CD14-positive monocyte (primary cell): Measurements from ENCODE around the gene CSF2RB. TPM values are rescaled to one million over a fixed set of nuclear protein-coding genes. Genes with fewer than 3 reads are reported as not detected.

Source experiments
- DNase-seq, 3 donors: peaks; one replicate each; pipeline ENCODE4 v3.0.0-alpha.2; 2011 to 2022
- H2AFZ ChIP-seq: 2 replicates; pipeline ENCODE4 v1.6.0; 2012; ENCODE audit warnings: mild to moderate bottlenecking, low read depth, low read length, inconsistent platforms; ENCODE audit not compliant: insufficient read depth, poor library complexity, severe bottlenecking
- H3K27ac ChIP-seq, 2 donors: 1 replicate in 1 of 2; 2 replicates in 1 of 2; pipeline ENCODE4 v1.5.1; 2012 to 2013; ENCODE audit warnings: low read length in 2 of 2, control low read depth in 1 of 2, inconsistent platforms in 1 of 2, low read depth in 1 of 2, mild to moderate bottlenecking in 1 of 2
- H3K27me3 ChIP-seq, 2 donors: one replicate each; pipeline versions ENCODE4 v1.6.0 to v1.6.1; 2011 to 2013; ENCODE audit warnings: low read length in 2 of 2; ENCODE audit not compliant: control insufficient read depth in 2 of 2, insufficient read depth in 2 of 2
- H3K36me3 ChIP-seq, 2 donors: replicated peaks in 1 of 2; 1 replicate in 1 of 2; 2 replicates in 1 of 2; pipeline versions ENCODE4 v1.5.1 to v1.6.1; 2012 to 2013; ENCODE audit warnings: low read length in 2 of 2, control low read depth in 1 of 2, inconsistent platforms in 1 of 2, mild to moderate bottlenecking in 1 of 2; ENCODE audit not compliant: insufficient read depth in 2 of 2, control insufficient read depth in 1 of 2
- H3K4me1 ChIP-seq, 2 donors: 1 replicate in 1 of 2; 2 replicates in 1 of 2; pipeline versions ENCODE4 v1.5.1 to v1.6.1; 2012 to 2013; ENCODE audit warnings: low read length in 2 of 2, control low read depth in 1 of 2, inconsistent platforms in 1 of 2, mild to moderate bottlenecking in 1 of 2, moderate library complexity in 1 of 2; ENCODE audit not compliant: insufficient read depth in 2 of 2, control insufficient read depth in 1 of 2
- H3K4me2 ChIP-seq: replicated peaks from 2 replicates; pipeline ENCODE3; 2012; ENCODE audit warnings: low read length, moderate library complexity, mild to moderate bottlenecking; ENCODE audit not compliant: poor library complexity, severe bottlenecking; ENCODE audit errors: extremely low read depth
- H3K4me3 ChIP-seq, 3 experiments: fragments of 200-600 bp in 1 of 3; sonication (generic) in 1 of 3; replicated peaks in 1 of 3; 1 replicate in 2 of 3; 2 replicates in 1 of 3; pipeline ENCODE4 v1.5.1; 2011 to 2013; ENCODE audit warnings: low read length in 3 of 3, mild to moderate bottlenecking in 3 of 3, control low read depth in 2 of 3, low read depth in 2 of 3, inconsistent platforms in 1 of 3, moderate library complexity in 1 of 3
- H3K79me2 ChIP-seq: 2 replicates; pipeline ENCODE4 v1.6.0; 2012; ENCODE audit warnings: mild to moderate bottlenecking, control low read depth, inconsistent platforms, low read length, moderate library complexity; ENCODE audit not compliant: insufficient read depth
- H3K9ac ChIP-seq: 2 replicates; pipeline ENCODE4 v1.6.0; 2017; ENCODE audit warnings: low read length, mild to moderate bottlenecking; ENCODE audit not compliant: insufficient read depth, poor library complexity, severe bottlenecking
- H3K9me3 ChIP-seq, 2 donors: replicated peaks in 1 of 2; 1 replicate in 1 of 2; 2 replicates in 1 of 2; pipeline versions ENCODE4 v1.5.1 to v1.6.1; 2012 to 2013; ENCODE audit warnings: low read length in 2 of 2, control low read depth in 1 of 2; ENCODE audit not compliant: control insufficient read depth in 1 of 2, insufficient read depth in 1 of 2
- H4K20me1 ChIP-seq: 2 replicates; pipeline ENCODE4 v1.6.0; 2012; ENCODE audit warnings: mild to moderate bottlenecking, low read length, control low read depth, moderate library complexity; ENCODE audit not compliant: insufficient read depth
- H3K27ac Mint-ChIP-seq, 7 donors: one replicate each; pipeline ENCODE4 v1.8.0; 2020; ENCODE audit warnings: mild to moderate bottlenecking in 7 of 7, mixed read lengths in 7 of 7, moderate library complexity in 6 of 7, inconsistent platforms in 2 of 7
- H3K27me3 Mint-ChIP-seq, 3 donors: one replicate each; pipeline ENCODE4 v1.8.0; 2021 to 2022; ENCODE audit warnings: low read depth in 3 of 3, mild to moderate bottlenecking in 3 of 3, mixed read lengths in 3 of 3, moderate library complexity in 3 of 3, inconsistent platforms in 1 of 3
- H3K36me3 Mint-ChIP-seq, 2 donors: one replicate each; pipeline ENCODE4 v1.8.0; 2020; ENCODE audit warnings: mixed read lengths in 2 of 2, inconsistent platforms in 1 of 2, mild to moderate bottlenecking in 1 of 2
- H3K4me1 Mint-ChIP-seq: one replicate; pipeline ENCODE4 v1.8.0; 2020; ENCODE audit warnings: mild to moderate bottlenecking, mixed read lengths
- H3K4me3 Mint-ChIP-seq, 2 donors: one replicate each; pipeline ENCODE4 v1.8.0; 2020; ENCODE audit warnings: mild to moderate bottlenecking in 2 of 2, mixed read lengths in 2 of 2, moderate library complexity in 1 of 2
- H3K9me3 Mint-ChIP-seq, 7 donors: one replicate each; pipeline ENCODE4 v1.8.0; 2020 to 2022; ENCODE audit warnings: mixed read lengths in 7 of 7, mild to moderate bottlenecking in 6 of 7, moderate library complexity in 6 of 7, inconsistent platforms in 2 of 7
- WGBS: methylation state at CpG from one replicate; pipeline ENCODE4 v1.1.5; 2013; ENCODE audit warnings: missing lambda C conversion rate; ENCODE audit not compliant: insufficient coverage; 5-methylcytosine and 5-hydroxymethylcytosine counted together
- intact Hi-C, 2 donors: fragments of 100-400 bp; cut with micrococcal nuclease; formaldehyde crosslinking; loops; one replicate each; pipeline versions ENCODE4 v1.15.0 to v1.15.1; 2023
- polyA plus RNA-seq, 3 donors: library from polyadenylated mRNA; depleted of rRNA in 1 of 3; unstranded in 2 of 3; stranded (reverse) in 1 of 3; fragments of 300-500 nt in 2 of 3; fragments of >200 nt in 1 of 3; fragmentation: Illumina TruSeq in 2 of 3; gene quantifications; 1 replicate in 2 of 3; 2 replicates in 1 of 3; pipeline ENCODE4 v1.2.3, GENCODE V29; 2012 to 2021
- TF ChIP-seq, protein P1 (sequence below): fragments of 200-600 bp; IDR thresholded peaks from one replicate; pipeline ENCODE4 v1.8.0; 2022; ENCODE audit warnings: antibody characterized with exemption, mild to moderate bottlenecking

CSF2RB gene
- polyA plus RNA-seq, 3 donors, result 29.9 to 91.1 (median 52.7) TPM

DNA sequence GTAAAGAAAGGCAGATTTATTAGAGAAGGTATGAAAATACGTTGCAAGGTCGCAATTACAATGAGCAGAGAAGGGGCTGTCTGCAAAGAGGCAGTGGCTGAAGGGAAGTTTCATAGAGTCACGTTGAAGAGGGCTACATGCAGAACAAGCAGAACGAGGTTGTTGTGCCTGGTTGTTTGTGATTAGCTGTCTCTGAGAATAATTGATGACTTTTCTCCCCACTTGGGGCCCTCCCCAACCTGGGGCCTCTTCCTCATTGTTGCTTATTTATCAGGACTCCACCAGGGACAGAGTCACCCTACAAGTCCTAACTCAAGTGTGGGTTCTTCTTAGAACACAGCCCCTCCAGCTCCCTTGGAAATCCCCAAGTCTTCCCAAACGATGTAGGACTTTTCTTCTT lies 29.1 kb downstream of the CSF2RB start:
- Histone ChIP-seq H3K9me3 (no peaks in the 10 kb centered on the region), H3K4me3 (no peak overlapping the region), H2AFZ (no peak overlapping the region), H3K9ac (no peak overlapping the region), H3K4me2 (no peak overlapping the region), H3K27ac (no peak overlapping the region), H3K27me3 (no peaks in the 10 kb centered on the region), H4K20me1 (no peaks in the 10 kb centered on the region), H3K36me3 (peaks cover 12 to 17% of the 10 kb centered on the region in 2 donors), H3K4me1 (peaks cover under 1 to 2% of the 10 kb centered on the region in 2 donors), H3K79me2 (no peaks in the 10 kb centered on the region)
- Mint-ChIP-seq H3K4me3 (no peak overlapping the region), H3K9me3 (peaks cover 0 to 4% (median 0%) of the 10 kb centered on the region in 7 donors), H3K27ac (peak overlapping the region in 1 of 7 donors; percentile 36), H3K4me1 (peaks cover 2% of the 10 kb centered on the region), H3K27me3 (peaks cover 3 to 4% (median 3%) of the 10 kb centered on the region in 3 donors), H3K36me3 (peaks cover 12 to 14% of the 10 kb centered on the region in 2 donors)
- intact Hi-C loops, result no loop called here
- TF ChIP-seq, protein P1, sequence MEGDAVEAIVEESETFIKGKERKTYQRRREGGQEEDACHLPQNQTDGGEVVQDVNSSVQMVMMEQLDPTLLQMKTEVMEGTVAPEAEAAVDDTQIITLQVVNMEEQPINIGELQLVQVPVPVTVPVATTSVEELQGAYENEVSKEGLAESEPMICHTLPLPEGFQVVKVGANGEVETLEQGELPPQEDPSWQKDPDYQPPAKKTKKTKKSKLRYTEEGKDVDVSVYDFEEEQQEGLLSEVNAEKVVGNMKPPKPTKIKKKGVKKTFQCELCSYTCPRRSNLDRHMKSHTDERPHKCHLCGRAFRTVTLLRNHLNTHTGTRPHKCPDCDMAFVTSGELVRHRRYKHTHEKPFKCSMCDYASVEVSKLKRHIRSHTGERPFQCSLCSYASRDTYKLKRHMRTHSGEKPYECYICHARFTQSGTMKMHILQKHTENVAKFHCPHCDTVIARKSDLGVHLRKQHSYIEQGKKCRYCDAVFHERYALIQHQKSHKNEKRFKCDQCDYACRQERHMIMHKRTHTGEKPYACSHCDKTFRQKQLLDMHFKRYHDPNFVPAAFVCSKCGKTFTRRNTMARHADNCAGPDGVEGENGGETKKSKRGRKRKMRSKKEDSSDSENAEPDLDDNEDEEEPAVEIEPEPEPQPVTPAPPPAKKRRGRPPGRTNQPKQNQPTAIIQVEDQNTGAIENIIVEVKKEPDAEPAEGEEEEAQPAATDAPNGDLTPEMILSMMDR, result no peak
- DNase-seq, result no peak
- 91% methylated on average over 3 of the region's 5 CpGs for WGBS

DNA sequence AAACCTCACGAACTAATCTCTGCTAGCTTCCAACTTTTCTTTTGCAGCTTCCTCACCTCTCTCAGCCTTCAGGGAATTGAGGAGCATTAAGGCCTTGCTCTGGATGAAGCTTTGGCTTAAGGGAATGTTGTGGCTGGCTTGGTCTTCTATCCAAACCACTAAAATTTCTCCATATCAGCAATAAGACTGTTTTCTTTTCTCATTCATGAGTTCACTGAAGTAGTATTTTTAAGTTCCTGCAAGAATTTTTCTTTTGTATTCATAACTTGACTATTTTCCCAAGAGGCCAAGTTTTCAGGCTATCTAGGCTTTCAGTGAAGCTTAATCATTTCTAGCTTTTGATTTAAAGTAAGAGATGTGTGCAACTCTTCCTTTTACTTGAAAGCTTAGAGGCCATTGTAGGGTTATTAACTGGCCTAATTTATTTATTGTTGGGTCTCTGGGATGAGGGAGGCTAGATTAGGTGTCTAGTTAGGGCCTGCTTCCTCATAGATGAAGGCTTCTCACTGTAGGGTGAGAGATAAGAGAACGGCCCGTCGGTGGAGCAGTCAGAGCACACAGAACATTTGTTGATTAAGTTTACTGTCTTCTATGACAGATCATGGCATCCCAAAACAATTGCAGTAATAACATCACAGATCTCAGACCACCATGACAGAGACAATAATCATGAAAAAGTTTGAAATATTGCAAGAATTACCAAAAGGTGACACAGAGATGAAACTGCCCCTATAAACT lies 33.2 kb downstream of the CSF2RB start:
- no peak overlapping the region for H2AFZ ChIP-seq
- TF ChIP-seq, protein P1, result no peak
- no peak overlapping the region for H3K4me3 Mint-ChIP-seq
- H3K27me3 Mint-ChIP-seq, result peaks cover 4 to 8% (median 5%) of the 10 kb centered on the region in 3 donors
- H3K27me3 ChIP-seq, result no peaks in the 10 kb centered on the region
- no peaks in the 10 kb centered on the region for H3K36me3 Mint-ChIP-seq
- peaks cover 2% of the 10 kb centered on the region for H3K4me1 Mint-ChIP-seq
- H3K9me3 Mint-ChIP-seq, result peaks cover 0 to 8% (median 1%) of the 10 kb centered on the region in 7 donors
- no peaks in the 10 kb centered on the region for H3K9me3 ChIP-seq
- H3K4me3 ChIP-seq, result no peak overlapping the region
- no CpG with 5 or more reads among the region's 4 CpGs for WGBS
- DNase-seq, result no peak
- H3K27ac Mint-ChIP-seq, result no peak overlapping the region
- intact Hi-C loops, result no loop called here
- no peak overlapping the region for H3K27ac ChIP-seq
- no peak overlapping the region for H3K4me2 ChIP-seq
- no peaks in the 10 kb centered on the region for H3K79me2 ChIP-seq
- H3K4me1 ChIP-seq, result no peaks in the 10 kb centered on the region
- no peaks in the 10 kb centered on the region for H4K20me1 ChIP-seq
- no peak overlapping the region for H3K9ac ChIP-seq
- no peaks in the 10 kb centered on the region for H3K36me3 ChIP-seq
